ENCODE data around the gene TBC1D22A.
A peak's percentile ranks its signal among the peaks of the same experiment; 100 is the strongest.

TBC1D22A gene

GRCh38 chr22:46798041-46798365, 35.6 kb downstream of the TBC1D22A start:
- DNase-seq: no peak

DNA sequence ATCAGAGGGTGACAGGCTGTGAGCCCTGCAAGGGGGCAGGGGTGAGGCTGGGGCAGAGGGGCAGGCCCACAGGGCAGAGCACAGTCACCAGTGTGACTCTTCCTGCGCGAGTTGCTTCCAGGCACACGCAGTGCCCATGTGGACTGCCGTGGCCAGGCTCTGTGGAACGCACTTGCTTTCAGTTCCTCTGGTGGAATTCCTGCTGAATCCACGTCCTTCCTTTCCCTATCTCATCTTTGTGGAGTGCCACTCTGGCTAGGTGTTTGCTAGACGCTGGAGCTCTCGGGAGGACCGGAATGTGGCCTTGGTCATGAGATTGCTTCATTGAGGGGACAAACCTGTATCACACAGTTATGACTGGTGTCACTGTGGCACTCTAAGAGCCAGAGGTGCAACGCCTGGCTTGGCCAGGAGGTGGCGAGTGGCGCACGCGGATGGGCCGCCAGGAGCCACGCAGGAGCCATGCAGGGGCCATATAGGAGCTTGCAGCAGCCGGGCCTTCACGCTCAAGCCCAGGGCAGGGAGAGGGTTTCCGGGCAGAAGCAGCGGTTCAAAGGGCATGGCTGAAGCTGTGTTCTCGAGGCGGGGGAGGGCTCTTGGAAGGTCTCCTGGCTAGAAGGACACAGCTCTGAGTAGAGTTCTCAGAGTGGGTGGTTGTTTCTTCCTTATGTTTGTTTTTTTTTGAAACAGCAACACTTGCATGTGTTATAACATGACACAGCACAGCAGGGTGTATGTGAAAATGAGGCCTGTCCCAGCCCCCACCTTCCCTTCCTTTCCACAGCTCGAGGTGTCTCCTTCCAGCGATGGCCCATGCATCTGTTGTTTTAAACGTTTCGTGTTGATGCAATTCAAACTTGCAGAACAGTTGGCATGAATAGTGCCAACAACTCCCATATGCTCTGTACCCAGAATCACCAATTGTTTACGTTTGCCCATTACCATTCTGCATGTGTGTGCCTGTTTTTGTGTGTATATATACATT, 36.2 kb downstream of the TBC1D22A start:
- DNase-seq: peak; percentile 92

GRCh38 chr22:46799626-46800025, 37.2 kb downstream of the TBC1D22A start:
- DNase-seq: no peak

GRCh38 chr22:46800102-46800857, 37.8 kb downstream of the TBC1D22A start:
- peak; percentile 38 for DNase-seq

GRCh38 chr22:46801331-46801811, 38.9 kb downstream of the TBC1D22A start:
- DNase-seq: no peak

DNA sequence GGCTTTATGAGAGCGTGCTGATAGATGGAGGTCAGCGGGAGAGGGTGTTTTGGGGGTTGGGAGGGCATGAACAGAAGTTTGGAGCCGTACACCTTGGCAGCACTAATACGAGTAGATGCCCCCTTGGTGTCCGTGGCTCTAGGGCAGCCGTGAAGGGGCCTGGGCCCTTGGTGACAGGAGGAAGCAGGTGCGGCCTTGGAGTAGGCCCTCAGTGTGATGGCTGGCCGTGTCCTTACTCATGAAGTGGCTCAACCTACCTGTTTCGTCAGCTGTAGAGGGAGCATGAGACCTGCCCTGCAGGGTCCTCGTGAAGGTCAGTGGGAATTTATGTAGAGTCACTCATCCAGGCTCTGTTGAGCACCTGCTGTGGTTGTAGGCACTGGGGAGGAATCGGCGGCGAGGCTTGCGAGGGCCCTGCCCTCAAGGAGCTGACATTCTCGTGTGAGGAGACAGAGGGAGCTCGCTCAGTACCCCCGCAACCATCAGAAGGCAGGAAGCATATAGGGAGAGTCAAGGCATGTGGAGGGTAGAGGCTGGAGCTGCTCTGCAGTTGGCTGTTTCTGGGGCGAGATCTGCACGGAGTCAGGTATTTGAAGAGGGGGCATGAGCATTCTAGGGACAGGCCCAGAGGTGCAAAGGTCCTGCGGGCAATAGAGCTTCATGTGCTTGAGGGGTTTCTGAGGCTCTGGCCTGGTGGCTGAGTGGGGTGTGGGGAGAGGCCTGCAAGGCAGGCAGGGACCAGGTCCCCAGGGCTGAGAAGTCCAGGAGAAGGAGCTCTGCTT, 39.6 kb downstream of the TBC1D22A start:
- DNase-seq: peak; percentile 55

GRCh38 chr22:46802608-46803027, 40.2 kb downstream of the TBC1D22A start:
- DNase-seq: peak; percentile 48

GRCh38 chr22:46803031-46803880, 40.8 kb downstream of the TBC1D22A start:
- DNase-seq: peak; percentile 85

DNA sequence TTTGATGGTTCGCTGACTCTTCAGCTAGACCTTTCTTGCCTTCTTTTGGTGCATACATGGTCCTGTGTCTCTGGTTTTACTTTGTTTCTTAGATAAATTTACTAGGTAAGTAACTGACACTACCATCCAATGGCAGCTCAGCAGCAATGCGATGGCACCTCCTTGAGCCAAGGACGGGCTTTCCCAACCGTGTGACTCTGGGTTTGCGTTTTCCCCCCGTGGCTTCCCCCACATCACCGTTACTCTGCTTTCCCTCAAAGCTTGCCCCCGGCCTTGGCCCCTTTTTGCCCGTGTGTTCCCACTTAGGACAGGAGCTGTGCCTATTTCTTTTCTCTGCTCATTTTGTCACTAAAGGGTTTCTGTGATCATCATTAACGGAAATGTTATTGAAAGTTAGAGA, 41.5 kb downstream of the TBC1D22A start:
- DNase-seq: peak; percentile 51

DNA sequence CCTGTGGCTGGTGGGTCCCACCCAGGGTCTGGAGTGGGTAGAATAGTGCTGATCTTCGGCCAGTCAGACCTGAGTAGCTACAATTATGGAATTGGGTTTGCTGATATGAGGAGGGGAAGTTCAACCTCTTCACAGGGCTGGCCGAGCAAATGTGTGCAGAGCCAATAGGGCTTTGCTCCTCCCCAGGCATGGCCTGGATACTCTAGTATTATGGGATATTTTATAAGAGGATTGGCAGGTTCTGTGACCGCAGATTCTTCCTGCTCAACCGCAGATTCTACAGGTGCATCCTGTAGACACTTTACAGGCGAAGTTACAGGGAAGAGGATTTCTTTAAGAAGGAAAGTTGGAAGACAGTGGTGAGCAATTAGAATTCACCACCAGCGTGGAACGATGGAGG, 44.3 kb downstream of the TBC1D22A start:
- DNase-seq: no peak

DNA sequence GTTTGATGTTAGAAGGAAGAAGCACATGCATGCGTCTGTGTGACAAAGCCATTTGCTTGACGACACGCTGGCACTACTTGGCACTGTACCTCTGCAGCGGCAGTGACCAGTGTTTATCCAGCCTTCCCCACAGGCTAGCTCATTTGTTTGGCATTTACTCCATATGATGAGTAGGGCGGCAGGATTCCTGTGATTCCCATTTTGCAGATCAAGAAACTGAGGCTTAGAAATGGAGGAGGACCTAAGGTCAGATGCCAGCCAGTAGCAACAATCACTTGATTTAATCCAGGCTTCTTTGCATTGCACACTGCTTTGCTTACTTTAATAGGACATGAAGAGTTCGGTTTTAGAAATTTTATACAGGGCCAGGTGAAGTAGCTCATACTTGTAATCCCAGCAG, 45.0 kb downstream of the TBC1D22A start:
- DNase-seq: no peak

DNA sequence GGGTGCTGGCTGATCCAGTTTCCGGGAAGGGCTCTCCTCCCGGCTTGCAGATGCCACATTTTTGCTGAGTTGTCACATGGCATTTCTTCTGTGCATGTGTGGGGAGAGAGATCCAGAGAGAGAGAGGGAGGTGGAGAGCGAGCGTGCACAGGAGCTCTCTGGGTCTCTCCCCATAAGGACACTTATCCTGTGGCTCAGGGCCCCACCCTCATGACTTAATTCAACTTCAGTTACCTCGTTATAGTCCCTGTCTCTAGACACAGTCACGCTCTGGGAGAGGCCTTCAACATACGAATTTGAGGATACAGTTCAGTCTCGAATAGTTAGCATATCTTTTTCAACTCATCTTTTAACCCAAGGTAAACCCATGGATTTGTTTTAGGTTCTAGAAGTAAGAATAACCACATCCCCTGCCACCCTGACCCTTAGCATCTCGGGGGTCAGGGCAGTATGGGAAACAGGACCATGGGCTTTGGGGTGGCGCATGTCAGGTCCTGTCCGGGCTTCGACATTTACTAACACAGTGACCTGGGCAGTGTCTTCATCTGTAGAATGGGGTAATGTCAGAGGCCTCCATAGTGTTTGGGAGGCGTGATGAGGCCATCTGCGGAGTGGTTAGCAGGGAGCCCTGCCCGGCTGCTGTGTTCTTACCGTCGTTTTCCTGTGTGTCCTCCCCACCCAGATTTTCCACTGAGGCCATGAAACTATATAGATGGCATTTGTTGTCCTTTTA, 46.9 kb downstream of the TBC1D22A start:
- DNase-seq: no peak

GRCh38 chr22:46810856-46811786, 48.7 kb downstream of the TBC1D22A start:
- peak; percentile 50 for DNase-seq

- peak; percentile 37 for DNase-seq
Measured at GRCh38 chr22:46812034-46812605, 49.7 kb downstream of the TBC1D22A start.

GRCh38 chr22:46812788-46813187, 50.3 kb downstream of the TBC1D22A start:
- DNase-seq: peak; percentile 13

DNA sequence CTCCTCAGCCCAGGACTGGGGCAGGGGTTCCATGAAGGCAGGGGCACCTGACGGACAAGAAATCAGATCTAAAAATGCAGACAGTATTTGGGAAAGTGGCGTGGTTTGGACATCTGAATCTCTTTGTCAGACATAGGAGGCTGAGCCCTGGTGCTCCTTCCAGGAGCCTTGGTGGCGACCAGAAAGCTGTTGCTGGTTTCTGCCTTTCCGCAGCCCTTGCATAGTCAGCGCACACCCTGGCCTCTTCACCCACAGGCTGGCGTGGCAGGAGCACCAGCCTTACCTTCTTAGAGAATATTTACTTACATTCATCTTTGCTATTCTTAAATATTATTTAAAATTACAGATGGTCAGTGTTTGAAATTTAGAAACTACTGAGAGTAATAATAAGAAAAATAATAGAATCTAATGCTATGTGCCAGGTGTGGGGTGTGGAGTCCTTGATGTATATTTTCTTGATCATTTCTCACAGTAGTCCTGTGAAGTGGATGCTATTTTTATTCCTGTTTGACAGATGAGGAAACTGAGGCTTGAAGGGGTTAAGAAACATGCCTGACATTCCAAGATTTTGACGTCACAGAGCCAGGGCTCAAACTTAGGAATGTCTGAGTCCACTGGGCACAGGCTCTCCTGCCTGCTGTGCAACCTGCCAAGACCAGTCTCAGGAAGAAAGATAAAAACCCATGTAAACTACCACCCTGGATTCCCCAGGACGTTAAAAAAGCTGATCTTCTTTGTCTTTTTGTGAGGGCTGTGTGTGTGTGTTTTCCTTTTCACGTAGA, 51.6 kb downstream of the TBC1D22A start:
- DNase-seq: peak; percentile 5

DNA sequence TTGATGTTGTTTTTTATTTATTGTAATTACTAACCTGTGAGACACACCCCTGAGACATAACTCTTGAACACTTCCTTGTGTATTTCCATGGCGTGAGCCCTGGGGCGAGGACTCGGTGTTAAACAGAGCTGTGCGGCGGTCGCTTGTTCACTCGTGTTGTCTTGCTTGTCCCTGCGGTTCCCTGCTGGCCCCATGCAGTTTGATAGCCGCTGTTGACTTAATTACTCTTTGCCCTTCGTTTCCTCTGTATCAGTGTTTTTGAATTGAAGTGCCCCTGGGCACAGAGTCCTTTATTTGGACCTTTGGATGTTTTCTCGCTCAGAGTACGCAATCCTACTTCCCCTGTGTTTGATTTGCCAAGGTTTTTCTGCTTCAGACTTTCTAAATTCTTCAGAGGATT, 52.7 kb downstream of the TBC1D22A start:
- peak; percentile 28 for DNase-seq

GRCh38 chr22:46815559-46815895, 53.1 kb downstream of the TBC1D22A start:
- DNase-seq: no peak
